K562 (cell line): Measurements from ENCODE around the gene TUBG2. TPM values are rescaled to one million over a fixed set of nuclear protein-coding genes. Genes with fewer than 3 reads are reported as not detected.

ENCODE experiments used
- ESRRB ChIP-seq: fragments of 250-450 bp; sonication (Bioruptor Pico); IDR thresholded peaks from 2 replicates; pipeline ENCODE4 v1.5.0; 2020; ENCODE audit warnings: mild to moderate bottlenecking, moderate library complexity, borderline replicate concordance
- KLF6 ChIP-seq: fragments of 250-450 bp; sonication (Bioruptor Pico); IDR thresholded peaks from 2 replicates; pipeline ENCODE4 v1.4.0; 2020; ENCODE audit warnings: mild to moderate bottlenecking, moderate library complexity, borderline replicate concordance
- NBN ChIP-seq: fragments of 450-650 bp; IDR thresholded peaks from 2 replicates; pipeline ENCODE4 v1.6.1; 2016; ENCODE audit warnings: low read depth, mild to moderate bottlenecking
- NEUROD1 ChIP-seq: fragments of 150-350 bp; IDR thresholded peaks from 2 replicates; pipeline ENCODE4 v1.6.1; 2014; ENCODE audit warnings: borderline replicate concordance, low read length, low read depth; ENCODE audit not compliant: partially characterized antibody
- SAFB2 ChIP-seq: fragments of 200-400 bp; formaldehyde crosslinking; IDR thresholded peaks from 2 replicates; pipeline ENCODE4 v1.6.1; 2018; ENCODE audit warnings: borderline replicate concordance, low read length, low read depth, moderate library complexity; ENCODE audit not compliant: severe bottlenecking
- TAF9B ChIP-seq: fragments of 450-650 bp; IDR thresholded peaks from 2 replicates; pipeline ENCODE4 v1.6.1; 2018; ENCODE audit warnings: mild to moderate bottlenecking; ENCODE audit not compliant: partially characterized antibody
- TOE1 ChIP-seq, 2 experiments: fragments of 450-650 bp in 1 of 2; sonication (generic) in 1 of 2; formaldehyde crosslinking in 1 of 2; IDR thresholded peaks; 2 replicates each; pipeline versions ENCODE4 v1.7.1 to v1.8.0; 2016 to 2022; ENCODE audit warnings: borderline replicate concordance in 2 of 2, mild to moderate bottlenecking in 2 of 2, antibody characterized with exemption in 1 of 2, inconsistent platforms in 1 of 2, low read depth in 1 of 2, missing genetic modification reagents in 1 of 2, moderate library complexity in 1 of 2
- ZNF584 ChIP-seq: fragments of 200-800 bp; sonication (Bioruptor generic); IDR thresholded peaks from 2 replicates; pipeline ENCODE4 v1.6.1; 2016; ENCODE audit warnings: low read depth, mild to moderate bottlenecking, missing genetic modification characterization, missing compliant biosample characterization
- polyA plus RNA-seq, 8 experiments: library from polyadenylated mRNA; depleted of rRNA in 4 of 8; stranded (reverse) in 5 of 8; unstranded in 3 of 8; fragments of >200 nt; fragmentation: Nextera tagmentation in 2 of 8; fragmentation: Illumina TruSeq in 1 of 8; extraction: Ambion mirVana in 2 of 8; extraction: Trizol in 1 of 8; gene quantifications; 2 replicates each; pipeline versions ENCODE4 v1.2.1 to v1.2.3, GENCODE V29; 2011 to 2014; ENCODE audit warnings: inconsistent platforms in 1 of 8, missing spikeins in 1 of 8
- total RNA-seq, 7 experiments: library from RNA; depleted of rRNA in 6 of 7; stranded (reverse); fragments of >200 nt in 6 of 7; fragmentation: Illumina TruSeq in 2 of 7; extraction: Trizol in 2 of 7; gene quantifications; 2 replicates each; pipeline versions ENCODE4 v1.2.1 to v1.2.3, GENCODE V29; 2011 to 2021; ENCODE audit warnings: low replicate concordance in 1 of 7
- TF ChIP-seq, protein P1 (sequence below): sonication (generic); formaldehyde crosslinking; IDR thresholded peaks from 2 replicates; pipeline ENCODE4 v1.8.1; 2022; ENCODE audit warnings: missing genetic modification reagents
- TF ChIP-seq, protein P2 (sequence below): sonication (generic); formaldehyde crosslinking; IDR thresholded peaks from 2 replicates; pipeline ENCODE4 v1.8.0; 2023; ENCODE audit warnings: mild to moderate bottlenecking, missing genetic modification reagents

Gene TUBG2
- total and polyA plus RNA-seq, 9 of the 15 experiments (the other 6 are each of a cell fraction or from before 2014, with no cell fraction given) = 0.09 to 0.80 (median 0.24) TPM; not detected in 2

DNA sequence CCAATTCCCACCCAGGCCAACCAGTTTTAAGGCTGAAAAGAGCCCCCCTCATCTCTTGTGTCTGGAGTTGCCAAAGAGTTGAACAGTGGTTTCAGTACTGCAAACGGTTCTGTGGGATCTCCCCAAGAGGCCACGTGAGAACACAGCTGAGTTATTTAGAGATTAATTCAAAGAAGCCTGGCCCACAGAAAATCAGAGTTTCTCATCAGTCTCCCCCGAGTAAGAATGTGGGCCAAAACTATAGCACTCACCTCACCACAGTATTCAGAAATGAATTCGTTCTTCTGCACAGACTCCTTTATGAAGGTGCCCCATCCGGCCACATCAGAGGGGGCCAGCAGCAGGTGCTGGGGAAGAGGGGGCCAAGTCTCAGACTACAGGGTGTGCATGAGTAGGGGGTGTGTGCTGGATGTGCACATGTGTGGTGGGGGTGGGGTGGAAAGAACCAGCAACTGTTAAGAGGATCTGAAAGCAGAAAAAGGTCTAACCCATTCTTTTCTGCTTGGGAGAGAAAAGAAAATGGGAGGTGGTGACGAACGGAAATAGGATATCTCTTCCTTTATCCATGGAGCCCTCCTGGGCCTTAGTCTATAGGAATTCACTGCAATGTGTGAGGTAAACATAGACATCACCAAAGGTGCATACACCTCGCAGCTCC is 45.9 kb downstream of the TUBG2 start (continued):
- TF ChIP-seq NEUROD1 (no peak), TOE1 (IDR thresholded peaks at IDR 0.05; ENCODE audit: borderline replicate concordance) (no peak), TOE1 (CRISPR knock-in tag; IDR thresholded peaks at IDR 0.05; ENCODE audit: borderline replicate concordance, low read depth) (no peak), ZNF584 (no peak), KLF6 (CRISPR knock-in tag) (no peak), TAF9B (no peak), NBN (no peak), SAFB2 (no peak), ESRRB (CRISPR knock-in tag) (no peak)
- TF ChIP-seq, protein P1, sequence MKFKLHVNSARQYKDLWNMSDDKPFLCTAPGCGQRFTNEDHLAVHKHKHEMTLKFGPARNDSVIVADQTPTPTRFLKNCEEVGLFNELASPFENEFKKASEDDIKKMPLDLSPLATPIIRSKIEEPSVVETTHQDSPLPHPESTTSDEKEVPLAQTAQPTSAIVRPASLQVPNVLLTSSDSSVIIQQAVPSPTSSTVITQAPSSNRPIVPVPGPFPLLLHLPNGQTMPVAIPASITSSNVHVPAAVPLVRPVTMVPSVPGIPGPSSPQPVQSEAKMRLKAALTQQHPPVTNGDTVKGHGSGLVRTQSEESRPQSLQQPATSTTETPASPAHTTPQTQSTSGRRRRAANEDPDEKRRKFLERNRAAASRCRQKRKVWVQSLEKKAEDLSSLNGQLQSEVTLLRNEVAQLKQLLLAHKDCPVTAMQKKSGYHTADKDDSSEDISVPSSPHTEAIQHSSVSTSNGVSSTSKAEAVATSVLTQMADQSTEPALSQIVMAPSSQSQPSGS = no peak
- TF ChIP-seq, protein P2, sequence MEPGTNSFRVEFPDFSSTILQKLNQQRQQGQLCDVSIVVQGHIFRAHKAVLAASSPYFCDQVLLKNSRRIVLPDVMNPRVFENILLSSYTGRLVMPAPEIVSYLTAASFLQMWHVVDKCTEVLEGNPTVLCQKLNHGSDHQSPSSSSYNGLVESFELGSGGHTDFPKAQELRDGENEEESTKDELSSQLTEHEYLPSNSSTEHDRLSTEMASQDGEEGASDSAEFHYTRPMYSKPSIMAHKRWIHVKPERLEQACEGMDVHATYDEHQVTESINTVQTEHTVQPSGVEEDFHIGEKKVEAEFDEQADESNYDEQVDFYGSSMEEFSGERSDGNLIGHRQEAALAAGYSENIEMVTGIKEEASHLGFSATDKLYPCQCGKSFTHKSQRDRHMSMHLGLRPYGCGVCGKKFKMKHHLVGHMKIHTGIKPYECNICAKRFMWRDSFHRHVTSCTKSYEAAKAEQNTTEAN = no peak
